HG02970 (cell line): ENCODE data around the gene KCNQ1.

ENCODE experiments used
- ATAC-seq: cut with Tn5 transposase; IDR thresholded peaks from one replicate; pipeline ENCODE4 v1.9.1; 2021; ENCODE audit warnings: mild to moderate bottlenecking, moderate library complexity, moderate number of reproducible peaks; ENCODE audit not compliant: unreplicated experiment, low FRiP score

KCNQ1 gene

DNA sequence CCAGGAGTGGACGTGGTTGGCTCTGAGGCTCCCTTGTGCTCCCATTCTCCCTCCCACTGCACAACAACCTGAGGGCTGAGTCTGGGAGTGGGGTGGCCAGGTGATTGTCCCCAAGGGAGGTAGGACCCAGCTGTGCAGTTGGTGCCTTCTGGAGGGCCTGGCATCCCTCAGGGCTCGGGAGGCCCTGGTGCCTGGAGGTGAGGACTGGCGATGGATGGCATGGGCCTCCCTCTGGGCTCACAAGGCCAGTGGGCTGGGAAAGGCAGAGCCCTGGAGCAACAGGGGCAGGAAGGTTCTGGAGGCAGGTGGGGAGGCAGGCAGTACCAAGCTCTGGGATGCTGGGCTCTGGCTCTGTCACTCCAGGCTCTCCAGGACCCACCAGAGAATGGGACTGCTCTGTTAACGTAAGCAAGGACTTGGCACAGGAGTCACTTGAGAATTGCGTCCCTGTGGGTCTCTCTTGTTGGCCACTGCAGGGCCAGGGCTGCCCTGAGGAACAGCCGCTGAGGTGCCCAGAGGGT is 140.8 kb downstream of the KCNQ1 start:
- no peak for ATAC-seq

DNA sequence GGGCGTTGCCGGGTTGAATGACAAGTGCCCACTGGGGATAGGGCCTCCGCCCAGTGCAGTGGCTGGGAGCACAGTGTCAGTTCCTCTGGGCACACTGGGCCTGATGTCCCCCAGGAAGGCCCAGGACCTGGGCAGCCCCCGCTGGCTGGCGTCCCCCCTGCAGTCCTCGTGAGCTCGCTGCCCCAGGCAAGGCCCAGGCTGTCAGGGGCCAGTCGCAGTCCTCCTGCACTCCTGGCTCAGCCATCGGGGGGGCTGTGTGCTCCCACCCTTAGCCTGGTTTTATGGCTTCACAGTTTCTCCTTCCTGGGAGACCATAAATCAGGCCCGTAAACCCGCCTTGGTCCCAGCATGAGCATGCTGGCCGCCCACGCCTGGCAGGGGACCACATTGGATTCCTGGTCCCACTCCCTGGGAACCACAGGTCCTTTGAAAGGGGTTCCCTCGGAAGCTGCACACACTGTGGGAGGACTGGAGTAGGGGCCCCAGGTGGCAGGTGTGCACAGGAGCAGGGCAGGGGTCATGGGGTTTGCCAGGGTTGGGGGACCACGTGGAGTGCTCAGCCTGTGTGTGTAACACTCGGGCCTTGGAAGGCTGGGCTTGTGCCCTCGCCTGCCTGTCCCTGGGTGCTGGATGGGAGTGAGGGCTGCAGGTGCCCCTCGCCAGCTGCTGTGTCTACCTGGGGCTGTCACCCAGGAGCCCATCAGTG is 141.4 kb downstream of the KCNQ1 start:
- ATAC-seq: no peak

DNA sequence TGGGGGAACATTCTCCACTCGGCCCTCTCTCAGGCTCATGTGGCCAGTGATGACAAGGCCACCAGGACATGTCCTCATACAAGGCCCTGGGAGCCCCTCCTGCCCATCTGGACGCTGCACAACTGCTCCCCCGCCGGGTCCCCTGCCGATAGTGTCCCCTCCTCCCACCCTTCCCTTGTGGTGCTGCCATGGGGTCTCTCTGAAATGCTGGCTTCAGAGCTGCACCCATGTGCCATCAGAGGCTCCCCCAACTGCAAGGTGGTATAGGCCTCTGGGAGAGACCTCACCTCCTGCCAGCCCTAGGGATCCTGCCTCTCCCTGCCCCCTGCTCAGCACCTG is 142.0 kb downstream of the KCNQ1 start:
- ATAC-seq: no peak

DNA sequence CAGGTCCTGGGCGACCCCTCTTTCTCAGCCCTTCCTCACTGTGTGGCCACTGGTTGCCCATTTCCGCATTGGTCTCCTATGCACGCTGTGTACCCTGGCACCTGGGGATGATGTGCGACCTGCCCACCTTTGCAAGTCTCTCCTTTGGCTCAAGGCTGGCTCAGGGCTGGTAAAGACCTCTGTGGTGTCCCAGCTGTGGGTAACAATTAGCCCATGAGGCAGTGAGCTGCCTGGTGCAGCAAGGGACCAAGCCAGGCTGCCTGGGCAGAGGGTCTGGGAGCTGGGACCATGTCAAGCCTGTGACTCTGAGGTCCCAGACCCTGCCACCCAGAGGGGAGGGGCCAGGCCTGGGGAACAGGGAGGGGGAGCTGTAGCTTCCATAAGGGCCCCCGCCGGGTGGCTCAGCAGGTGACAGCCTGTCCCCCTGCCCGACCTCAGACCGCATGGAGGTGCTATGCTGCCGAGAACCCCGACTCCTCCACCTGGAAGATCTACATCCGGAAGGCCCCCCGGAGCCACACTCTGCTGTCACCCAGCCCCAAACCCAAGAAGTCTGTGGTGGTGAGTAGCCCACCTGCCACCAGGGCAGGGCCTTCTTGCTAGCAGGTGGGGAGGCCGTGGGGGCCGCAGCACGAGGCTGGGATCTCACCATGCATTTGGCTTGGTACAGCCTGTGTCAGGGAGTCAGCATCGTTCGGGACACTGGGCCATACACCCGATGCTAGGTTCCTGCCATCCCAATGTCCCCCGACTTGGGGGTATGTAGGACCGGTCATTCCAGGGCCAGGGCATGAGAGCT is 142.5 kb downstream of the KCNQ1 start:
- no peak for ATAC-seq

DNA sequence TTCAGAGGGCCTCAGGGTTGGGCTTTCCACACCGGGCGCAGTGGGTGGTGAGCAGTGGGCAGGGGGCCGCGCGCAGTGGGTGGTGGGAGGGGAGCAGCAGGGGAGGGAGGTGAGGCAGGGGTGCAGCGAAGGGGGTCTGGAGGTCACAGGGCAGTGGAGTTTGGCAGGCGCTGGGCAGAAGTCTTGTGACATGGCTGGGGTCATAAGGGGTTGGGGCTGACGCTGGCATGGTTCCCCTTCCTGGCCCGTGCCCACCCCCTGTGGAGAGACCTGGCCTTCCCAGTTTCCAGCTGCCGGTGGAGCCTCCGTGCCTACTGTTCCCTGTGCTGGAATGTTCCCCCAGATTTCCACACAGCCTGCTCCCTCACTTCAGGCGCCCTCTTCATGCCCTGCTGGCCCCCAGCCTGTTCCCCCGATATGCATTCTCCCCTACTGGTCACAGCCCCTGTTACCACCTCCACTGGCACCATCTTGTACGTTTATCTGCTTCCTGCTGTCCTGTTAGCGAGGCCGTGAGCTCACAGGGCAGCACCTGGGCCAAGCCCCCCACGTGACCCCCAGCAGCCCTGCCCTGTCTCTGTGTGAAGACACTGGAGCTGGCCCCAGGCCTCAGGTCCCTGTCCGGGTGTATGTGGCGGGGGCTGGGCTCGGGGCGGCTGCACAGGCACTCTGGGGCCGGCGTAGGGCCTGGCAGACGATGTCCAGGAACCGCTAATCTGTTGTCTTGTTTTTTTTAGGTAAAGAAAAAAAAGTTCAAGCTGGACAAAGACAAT is 143.4 kb downstream of the KCNQ1 start:
- ATAC-seq: no peak

DNA sequence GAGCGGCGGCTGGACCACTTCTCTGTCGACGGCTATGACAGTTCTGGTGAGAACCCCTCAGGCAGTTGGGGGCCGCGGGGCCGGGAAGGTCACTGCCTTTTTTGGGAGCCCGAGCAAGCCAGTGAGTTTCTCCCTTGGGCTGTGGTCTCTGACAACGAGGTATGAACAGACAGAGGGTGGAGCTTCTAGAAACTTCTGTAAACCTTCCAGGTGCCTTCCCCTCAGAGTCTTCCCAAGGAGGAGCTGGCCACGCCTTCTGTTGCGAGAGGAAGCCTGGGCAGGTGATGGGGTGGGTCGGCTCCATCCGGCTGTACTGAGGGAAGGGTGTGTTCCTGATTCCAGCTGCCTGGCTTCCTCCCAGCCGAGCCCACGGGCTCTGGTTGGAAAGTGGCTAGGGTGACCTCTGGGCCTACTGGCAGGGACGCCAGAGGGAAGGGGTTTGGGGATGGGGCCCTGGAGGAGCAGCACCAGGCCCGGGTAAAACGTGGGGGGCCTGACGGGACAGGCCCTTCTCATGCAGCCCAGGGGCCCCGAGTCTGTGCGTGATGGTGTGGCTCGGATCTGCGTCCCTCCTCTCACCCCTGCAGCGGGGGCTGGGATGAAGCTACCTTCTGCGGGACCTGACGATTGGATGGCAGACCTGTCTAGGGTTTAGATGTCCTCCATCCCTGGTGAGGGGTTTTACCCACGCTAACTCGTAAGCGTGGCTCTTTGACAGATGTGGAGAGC is 144.2 kb downstream of the KCNQ1 start:
- ATAC-seq: no peak

DNA sequence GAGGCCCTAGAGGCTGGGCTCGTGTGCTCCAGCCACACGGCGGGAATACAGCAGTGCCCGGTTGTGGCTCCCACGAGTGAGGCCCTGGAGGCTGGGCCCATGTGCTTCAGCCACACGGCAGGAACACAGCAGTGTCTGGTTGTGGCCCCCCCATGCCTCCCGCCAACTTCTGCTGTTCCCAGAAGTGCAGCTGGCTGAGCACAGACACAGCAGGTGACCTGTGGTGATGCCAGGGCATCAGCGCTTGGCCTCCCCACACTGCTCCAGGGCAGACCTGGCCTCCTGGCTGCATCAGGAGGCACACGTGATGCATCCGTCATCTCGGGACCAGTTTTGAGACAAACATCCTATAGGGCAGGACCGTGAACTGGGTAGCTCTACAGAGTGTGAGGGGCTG is 144.7 kb downstream of the KCNQ1 start:
- no peak for ATAC-seq

DNA sequence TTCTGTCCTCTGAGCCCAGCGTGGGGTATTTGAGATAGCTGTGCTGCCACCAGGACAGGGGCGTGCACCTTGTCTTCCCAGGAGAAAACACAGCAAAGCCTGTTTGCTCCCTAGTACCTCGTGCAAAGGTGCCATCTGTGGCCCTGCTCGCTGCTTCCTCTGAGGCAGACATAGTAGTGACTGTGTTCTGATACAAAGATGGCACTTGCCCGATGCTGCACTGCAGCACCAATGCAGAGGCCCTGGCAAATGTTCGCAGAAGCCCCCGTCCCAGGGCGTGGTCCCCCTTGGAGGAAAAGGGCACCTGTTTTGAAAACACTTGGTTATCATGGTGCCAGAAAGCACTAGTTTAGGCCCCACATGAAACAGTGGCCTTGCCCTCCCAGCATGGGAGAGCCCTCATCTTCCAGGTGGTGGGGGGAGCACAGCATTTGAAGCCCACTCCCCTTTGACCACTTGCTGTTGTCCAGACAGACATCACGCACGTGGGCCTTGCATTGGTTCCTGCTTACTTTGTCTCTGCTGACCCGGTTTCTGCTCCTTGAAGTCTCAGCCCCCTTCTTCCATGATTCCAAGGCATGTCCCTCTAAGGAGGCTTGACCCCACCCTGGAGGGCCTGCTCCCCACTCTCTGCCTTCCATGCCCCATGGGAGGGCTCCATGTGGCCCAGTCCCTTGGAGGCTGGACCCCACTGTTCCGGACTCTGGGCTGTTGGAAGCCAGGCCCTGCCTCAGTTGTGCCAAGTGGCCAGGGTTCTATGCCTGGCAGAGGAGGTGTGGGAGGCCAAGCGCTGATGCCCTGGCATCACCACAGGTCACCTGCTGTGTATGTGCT is 145.5 kb downstream of the KCNQ1 start:
- no peak for ATAC-seq

DNA sequence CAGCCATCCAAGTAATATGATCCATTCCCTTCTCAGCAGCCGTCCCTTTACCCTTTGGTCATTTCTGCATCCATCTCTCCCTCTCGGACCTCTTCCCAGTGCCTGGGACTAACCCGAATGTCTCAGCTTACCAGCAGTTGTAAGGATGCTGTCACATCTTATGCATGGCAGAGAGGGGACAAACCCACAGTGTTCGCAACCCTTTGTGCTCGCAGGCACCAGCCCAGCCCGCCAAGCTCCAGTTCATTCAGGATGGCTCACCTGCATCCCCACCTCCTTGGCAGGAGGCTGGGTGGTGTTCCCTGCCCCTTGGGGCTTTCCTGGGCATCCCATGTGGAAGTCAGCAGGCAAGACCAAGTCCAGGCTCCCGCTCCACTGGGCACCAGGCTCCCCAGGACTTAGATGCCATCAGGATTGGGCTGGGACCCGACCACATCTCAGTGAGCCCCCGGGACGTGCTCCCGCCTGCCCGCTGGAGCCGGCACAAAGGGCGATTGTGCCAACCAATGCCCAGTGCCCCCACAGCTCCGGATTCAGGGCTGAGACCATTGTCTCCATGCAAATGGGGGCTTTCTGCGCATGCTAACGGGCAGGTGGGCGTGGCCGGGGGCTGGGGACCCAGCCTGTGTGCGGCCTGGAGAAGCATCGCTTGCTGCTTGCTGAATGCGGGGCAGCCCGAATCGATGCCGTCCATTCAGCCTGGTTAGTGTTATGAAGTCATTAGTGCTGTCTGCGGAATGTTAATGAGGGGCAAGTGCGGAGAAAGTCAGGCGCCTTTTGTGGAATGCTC is 146.4 kb downstream of the KCNQ1 start:
- no peak for ATAC-seq

DNA sequence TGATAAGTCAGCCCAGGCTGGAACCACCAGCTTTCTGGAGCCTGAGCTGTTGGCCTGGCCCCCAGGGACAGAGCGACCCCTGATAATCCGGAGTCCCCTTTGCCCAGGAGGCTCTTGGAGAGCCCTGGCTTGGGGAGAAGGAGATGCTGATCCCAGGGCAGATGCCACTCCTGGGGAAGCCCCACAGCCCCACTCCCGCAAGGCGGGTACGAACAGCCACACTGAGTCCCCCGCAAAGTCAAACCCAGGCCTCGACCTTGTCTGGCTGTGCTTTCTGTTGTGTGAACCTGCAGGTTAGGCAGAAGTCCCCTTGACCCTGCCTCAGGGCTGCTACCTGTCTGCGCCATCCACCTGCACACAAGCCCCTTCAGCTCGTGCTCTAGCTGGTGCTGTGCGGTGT is 147.0 kb downstream of the KCNQ1 start:
- no peak for ATAC-seq

DNA sequence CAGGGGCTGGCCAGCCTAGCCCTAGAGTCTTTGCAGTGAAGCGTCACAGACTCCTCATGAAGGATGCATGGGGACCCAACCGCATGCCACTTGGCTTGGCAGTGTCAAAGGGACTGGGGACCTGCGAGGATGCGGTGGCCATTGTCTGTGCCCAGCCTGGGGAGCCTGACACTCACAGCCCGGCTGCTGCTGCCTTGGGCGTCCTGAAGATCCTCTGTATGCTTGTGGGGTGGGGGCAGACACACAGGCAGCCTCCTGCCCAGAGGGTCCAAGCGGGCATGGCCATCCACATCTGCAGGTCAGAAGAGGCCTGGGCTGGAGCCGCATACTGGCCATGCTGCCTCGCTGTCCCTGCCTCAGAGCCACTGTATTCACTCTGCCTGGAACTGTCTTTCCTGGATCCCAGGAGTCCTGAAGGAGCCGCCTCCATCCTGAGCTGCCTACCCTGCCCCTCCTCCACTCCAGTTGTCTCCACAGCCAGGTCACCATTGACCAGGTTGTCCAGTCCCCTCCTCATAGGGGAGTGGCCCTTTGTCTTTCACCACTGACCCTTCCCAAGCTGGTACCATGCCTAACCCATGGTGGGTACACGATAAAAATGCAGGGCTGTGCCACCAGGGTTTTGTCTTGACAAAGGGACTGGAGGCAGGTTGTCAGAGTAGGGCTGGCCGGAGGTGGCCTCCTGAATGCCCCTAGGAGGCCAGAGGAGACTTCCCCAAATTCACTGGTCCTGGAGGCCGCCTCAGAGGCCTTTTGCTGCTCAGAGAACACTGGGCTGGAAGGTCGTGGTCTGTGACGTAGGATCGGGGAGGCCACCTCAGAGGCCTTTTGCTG is 148.0 kb downstream of the KCNQ1 start:
- ATAC-seq: no peak

DNA sequence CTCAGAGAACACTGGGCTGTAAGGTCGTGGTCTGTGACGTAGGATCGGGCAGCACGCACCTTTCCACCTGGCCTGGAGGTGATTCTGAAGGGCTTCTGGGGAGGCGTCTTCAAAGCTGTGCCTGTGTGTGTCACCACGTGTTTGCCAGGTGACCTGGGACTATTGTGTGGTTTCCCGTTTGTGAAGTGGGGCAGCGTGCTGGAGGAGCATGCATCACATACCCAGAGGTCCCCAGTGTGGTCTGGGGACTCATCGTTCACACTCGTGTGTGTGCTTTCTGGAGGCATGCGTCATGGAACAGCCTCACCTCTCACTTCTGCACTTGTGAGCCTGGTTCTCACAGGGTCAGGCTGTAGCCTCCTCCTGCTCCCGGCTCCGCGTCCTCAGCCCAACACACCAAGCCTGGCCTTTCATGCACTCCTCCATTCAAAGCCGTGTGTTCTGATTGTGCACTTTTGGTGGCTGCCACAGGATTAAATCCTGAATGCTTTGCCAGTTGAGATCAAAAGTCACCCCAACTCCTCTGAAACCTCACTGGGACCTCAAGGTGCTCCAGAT is 148.7 kb downstream of the KCNQ1 start:
- no peak for ATAC-seq

DNA sequence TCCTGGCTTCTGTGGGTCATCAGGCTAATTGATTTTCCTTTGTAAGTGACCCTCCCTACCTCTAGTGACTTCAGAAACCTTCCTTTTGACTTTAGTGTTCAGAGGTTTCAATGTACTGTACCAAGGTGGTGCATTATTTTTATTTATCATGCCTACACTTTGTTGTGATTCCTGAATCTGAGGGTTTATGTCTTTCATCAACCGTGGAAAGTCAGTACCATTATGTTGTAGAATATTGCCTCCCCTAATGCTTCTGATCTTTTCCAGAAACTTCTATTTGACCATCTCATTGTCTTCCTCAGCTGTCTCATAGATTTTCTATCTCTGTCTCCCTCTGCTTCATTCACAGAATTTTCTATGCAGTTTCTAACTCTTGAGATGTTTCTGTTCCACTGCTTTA is 149.5 kb downstream of the KCNQ1 start:
- ATAC-seq: no peak

DNA sequence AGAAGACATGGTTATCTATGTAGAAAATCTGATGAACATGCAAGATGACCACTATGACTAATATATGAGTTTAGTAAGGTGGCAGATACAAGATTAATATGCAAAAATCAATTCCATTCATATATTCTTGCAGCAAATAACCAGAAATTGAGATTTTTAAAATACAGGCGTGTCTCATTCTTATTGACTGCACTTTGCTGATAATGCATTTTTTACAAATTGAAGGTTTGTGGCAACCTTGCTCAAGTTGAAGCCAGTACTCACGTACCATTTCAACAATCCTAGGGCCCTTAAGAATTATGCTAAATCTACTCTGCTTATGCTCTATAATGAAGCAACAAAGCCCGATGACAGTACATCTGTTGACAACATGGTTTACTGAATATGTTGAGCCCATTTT is 150.4 kb downstream of the KCNQ1 start:
- no peak for ATAC-seq

DNA sequence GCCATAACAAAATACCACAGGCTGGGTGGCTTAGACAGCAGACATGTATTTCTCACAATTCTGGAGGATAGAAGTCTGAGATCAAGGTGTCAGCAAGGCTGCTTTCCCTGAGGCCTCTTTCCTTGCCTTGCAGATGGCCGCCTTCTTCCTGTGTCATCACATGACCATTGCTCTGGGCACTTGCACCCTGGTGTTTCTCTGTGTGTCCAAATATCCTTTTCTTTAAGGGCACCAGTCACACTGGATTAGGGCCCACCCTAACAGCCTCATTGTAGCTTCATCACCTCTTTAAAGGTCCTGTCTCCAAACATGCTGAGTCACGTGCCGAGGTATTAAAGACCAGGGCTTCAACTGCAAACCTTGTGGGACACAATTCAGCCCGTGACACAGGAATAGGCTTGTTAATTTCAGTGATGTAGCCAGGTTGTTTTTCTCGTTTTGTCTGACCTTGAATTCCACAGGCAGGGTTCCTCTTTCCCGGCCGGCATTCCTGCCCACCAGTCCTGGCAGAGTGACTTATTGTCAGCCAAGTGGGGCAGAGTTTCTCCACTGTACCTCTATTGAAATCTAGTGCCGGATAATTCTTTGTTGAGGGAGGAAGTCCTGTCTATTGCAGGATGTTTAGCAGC is 154.9 kb downstream of the KCNQ1 start:
- ATAC-seq: no peak

DNA sequence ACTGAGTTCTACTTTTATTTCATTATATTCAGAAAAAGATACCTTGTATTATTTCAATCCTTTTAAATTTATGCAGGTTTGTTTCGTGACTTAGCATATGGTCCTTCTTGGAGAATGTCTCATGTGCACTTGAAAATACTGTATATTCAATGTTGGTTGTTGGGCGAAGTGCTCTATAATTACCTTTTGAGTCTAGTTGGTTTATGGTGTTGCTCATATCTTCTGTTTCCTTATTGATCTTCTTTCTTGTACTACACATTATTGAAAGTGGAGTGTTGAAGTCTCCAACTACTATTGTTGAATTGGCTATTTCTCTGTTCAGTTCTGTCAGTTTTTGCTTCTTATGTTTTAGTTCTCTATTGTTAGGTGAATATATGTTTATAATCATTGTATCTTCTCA is 164.5 kb downstream of the KCNQ1 start:
- no peak for ATAC-seq

DNA sequence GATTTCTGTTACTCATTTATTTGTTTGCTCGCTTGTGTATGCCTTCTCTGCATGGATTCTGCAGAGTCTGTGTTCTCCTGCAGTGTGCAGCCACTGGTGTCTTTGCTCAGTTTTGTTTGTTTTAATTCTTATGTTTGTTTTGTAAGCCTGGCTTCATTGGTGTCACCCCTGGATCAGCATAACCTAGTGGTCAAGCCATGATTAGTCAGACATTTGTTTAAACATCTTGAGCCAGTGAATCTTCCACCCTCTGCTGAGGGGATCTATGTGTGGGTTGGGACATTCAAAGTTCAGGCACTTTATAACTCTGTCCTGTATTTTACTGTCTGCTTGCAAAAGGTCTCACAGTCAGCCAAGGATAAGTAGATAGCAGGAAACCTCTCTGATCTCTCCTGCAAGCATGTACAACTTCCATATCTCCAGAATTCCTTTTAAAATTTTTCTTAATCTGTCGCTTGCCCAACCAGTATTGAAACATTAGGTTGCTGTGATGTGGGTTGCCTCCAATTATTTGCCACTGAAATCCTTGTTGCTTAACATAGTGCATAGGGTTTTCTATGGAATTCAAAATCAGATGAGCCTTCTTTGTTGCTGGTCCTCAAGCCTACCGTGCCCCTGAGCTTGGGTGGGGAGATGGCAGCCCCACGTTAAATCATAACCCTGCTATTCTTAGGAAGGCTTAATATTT is 168.2 kb downstream of the KCNQ1 start:
- no peak for ATAC-seq
